Measurements from ENCODE around the gene KLHL9.

KLHL9 gene

DNA sequence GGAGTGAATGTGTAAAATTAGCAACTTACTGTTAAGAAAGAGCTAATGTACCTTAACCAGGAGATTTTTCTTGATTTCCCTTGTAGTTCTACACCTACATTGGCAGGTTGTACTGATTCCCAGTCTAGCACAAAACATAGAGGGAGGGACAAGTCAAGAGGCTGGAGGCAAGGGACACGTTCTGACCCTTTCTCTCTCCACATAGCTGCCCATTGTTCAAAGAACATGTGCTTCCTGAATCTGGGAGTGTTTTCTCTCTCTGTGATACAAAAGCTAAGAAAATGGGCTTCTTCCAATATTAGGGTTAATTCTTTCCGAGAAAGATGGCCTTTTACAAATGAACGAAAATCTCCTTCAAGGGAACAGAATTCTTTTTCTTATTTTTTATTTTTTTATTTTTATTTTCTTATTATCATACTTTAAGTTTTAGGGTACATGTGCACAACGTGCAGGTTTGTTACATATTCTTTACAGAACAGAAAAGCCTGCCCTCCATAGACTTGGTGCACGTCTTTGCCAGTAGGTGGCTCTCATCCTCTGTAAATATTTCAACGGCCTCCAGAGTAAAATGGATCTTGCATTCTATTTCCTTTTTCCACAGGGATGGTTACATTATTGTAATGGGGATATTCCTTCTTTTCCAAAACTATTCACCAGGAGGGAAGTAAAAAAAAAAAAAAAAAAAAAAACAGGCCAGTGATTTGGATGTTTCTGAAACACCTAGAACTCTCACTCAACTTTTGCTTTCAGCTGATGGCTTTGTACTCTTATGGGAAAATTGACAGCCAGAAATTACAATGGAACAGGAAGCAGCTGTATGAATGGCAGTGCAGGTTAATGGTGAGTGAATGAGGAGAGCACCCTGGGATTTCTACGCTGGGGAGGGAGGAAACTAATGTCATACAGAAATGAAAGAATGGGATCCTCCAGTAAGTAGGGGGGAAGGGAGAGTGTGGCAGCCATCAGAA lies 17.0 kb downstream of the KLHL9 start:
- in situ Hi-C loops (cut with MboI; ENCODE audit: low sequenced_read_pairs), result loop anchor here (25.0 kb wide), 1 partner anchor 469 kb away; no protein-coding TSS in a partner anchor

- in situ Hi-C loops (cut with MboI; ENCODE audit: low sequenced_read_pairs), result loop anchor here (25.0 kb wide), 1 partner anchor 470 kb away; no protein-coding TSS in a partner anchor
These were observed 18.3 kb downstream of the KLHL9 start for GRCh38 chr9:21316860-21317259.

DNA sequence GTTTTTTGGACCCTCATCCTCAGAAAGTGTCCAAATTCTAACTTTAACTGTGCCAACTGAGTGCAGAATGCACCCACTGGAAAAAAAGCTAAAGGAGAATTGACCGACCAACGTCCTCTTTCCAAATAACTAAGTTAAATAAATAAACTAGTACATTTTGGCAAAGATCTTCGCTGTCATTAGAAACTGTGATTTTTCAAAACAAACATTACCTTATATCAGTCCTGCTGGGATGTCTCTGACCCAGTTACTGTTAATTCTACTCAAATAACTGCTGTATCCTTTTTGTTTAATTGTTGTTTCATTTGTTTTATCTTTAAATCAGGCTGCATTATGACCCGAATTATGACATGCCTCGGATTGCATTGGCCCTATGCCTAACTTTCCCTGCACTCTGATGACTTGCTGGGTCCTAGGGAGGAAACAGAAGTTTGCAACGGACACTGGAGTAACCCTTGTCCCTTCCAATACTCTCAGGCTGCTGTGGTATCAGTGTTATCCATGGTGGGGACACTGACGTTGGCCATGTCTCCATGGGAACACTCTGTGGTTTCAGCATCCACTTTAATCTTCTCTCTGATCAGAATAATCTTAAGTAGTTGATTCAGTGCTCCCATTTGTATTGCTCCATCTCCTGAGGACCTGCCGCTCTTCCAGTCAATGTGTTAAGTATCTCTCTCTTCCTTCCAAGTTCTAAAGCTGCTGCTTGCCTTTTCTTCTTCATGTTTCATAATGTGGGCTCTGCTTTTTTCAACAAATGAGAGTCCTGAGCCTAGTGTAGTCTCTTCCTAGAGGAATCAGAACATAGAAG lies 19.0 kb downstream of the KLHL9 start:
- in situ Hi-C loops (cut with MboI; ENCODE audit: low sequenced_read_pairs), result loop anchor here (25.0 kb wide), 1 partner anchor 471 kb away; no protein-coding TSS in a partner anchor

DNA sequence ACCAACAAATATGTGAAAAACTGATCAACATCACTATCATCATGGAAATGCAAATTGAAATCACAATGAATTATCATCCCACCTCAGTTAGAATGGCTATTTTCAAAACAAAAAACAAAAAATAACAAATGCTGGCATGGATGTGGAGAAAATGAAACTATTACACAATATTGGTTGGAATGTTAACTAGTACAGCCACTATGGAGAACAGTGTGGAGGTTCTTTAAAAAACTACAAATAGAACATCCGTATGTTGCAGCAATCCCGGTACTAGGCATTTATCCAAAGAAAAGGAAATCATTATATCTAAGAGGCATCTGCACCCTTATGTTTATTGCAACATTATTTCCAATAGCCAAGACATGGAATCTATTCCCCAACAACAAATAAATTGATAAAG lies 21.1 kb downstream of the KLHL9 start:
- in situ Hi-C loops (cut with MboI; ENCODE audit: low sequenced_read_pairs), result loop anchor here (25.0 kb wide), 1 partner anchor 473 kb away; no protein-coding TSS in a partner anchor

DNA sequence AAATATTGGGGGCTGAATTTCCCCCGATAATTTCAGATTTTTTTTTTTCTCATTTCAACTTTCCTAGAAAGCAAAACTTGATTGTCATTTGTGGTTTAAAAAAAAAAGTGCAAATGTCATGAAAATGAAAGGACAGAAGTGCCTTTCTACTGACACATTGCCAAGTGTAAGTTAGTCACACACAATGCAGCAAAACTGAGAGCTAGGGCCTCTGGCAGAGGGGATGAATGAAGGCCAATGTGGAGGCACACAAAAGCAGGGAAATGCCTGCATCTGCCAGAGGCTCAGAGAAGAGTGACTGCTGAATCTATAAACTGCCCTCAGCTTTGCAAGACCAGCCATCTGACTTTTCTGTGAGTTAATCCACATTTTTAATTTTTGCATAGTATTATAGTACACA lies 23.3 kb downstream of the KLHL9 start:
- in situ Hi-C loops (cut with MboI; ENCODE audit: low sequenced_read_pairs), result loop anchor here (25.0 kb wide), 1 partner anchor 475 kb away; no protein-coding TSS in a partner anchor

- in situ Hi-C loops (cut with MboI; ENCODE audit: low sequenced_read_pairs), result loop anchor here (25.0 kb wide), 1 partner anchor 482 kb away; no protein-coding TSS in a partner anchor
These were observed 30.0 kb downstream of the KLHL9 start, which contains the start of gene IFNA5 for GRCh38 chr9:21305213-21305612. Gene IFNA5 (minus strand): TSS chr9:21305313. CDS start chr9:21305256, 57 bp downstream.

GRCh38 chr9:21295992-21296391 lies 39.2 kb downstream of the KLHL9 start:
- in situ Hi-C loops (cut with MboI; ENCODE audit: low sequenced_read_pairs), result no loop called here

DNA sequence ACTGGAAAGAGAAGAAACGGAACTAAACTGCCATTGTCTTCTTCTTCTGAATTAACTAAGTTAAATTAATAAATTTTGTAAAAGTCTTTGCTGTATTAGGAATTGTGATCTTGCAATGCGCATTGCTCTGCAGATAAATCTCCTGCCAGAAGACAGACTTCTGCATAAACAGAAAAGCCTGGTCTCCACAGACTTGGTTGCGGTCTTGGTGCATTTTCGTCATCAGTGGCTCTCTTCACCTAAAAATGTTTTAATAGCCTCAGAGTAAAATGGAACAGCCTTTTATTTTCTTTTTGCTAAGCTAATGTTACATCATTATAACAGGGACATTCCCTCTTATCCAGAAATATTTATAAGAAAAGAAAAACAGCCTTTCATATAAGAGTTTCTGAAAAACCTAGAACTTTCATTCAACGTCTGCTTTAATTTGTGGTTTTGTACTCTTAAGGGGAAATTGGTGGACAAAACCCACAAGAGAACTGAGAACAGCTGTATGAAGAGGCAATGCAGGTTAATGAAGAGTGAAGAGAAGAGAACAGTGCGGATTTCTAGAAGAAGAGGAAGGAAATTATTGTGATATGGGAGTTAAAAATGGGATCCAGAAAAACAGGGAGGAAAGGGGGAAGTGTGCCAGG lies 40.2 kb downstream of the KLHL9 start:
- in situ Hi-C loops (cut with MboI; ENCODE audit: low sequenced_read_pairs), result no loop called here

- in situ Hi-C loops (cut with MboI; ENCODE audit: low sequenced_read_pairs), result no loop called here
These were observed 40.8 kb downstream of the KLHL9 start for GRCh38 chr9:21294364-21294774.

- in situ Hi-C loops (cut with MboI; ENCODE audit: low sequenced_read_pairs), result no loop called here
These were observed 45.4 kb downstream of the KLHL9 start for GRCh38 chr9:21289848-21290247.

GRCh38 chr9:21287280-21287679 lies 47.9 kb downstream of the KLHL9 start:
- in situ Hi-C loops (cut with MboI; ENCODE audit: low sequenced_read_pairs), result no loop called here

- in situ Hi-C loops (cut with MboI; ENCODE audit: low sequenced_read_pairs), result no loop called here
These were observed 48.5 kb downstream of the KLHL9 start for GRCh38 chr9:21286659-21287058.

DNA sequence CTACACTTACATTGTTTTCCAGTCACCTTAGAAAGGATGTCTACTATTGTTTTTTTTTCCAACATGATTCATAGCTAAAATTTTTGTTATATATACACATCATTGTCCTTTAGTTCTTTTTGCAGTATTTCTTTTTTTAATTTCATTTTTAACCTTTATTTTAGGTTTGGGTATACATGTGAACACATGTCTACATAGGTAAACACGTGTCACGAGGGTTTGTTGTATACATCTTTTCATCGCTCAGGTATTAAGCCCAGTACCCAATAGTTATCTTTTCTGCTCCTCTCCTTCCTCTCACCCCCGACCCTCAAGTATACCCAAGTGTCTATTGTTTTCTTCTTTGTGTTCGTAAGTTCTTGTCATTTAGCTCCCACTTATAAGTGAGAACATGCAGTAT lies 49.1 kb downstream of the KLHL9 start:
- in situ Hi-C loops (cut with MboI; ENCODE audit: low sequenced_read_pairs), result no loop called here

- in situ Hi-C loops (cut with MboI; ENCODE audit: low sequenced_read_pairs), result no loop called here
These were observed 53.9 kb downstream of the KLHL9 start for GRCh38 chr9:21281275-21281674.

Data from HL-60/S4 treated with retinoic acid at 250 ng/mL for 4 days and 3 days (cell line).